Activated CD8-positive, alpha-beta memory T cell treated with anti-CD3 and anti-CD28 coated beads, Interleukin-2, amount 50 U/mL, for 24 hours (primary cell): ENCODE data around the gene SLC5A1.
"Not testable (repeated sequence)": the region's sequence is repeated elsewhere in the genome, so short reads cannot be mapped to it uniquely, and the experiment has no call there.

ENCODE experiments used
- DNase-seq: peaks from one replicate; pipeline ENCODE4 v3.0.0-alpha.2; 2020; ENCODE audit errors: extremely low read depth

SLC5A1 gene

DNA sequence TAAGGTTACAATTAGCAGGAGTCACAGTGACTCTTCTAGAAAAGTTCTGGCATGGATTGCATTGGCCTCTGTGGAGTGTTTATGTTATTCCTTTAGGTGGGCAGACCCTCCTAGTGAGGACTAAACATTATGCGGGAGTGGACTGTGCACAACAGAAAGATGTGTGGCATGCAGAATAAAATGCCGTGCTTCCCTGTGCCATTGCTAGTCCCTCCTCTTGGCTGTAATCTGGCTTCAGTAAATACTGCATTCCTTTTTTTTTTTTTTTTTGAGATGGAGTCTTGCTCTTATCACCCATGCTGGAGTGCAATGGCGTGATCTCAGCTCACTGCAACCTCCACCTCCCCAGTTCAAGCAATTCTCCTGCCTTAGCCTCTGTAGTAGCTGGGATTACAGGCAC lies 45.0 kb downstream of the SLC5A1 start:
- DNase-seq, result no peak

DNA sequence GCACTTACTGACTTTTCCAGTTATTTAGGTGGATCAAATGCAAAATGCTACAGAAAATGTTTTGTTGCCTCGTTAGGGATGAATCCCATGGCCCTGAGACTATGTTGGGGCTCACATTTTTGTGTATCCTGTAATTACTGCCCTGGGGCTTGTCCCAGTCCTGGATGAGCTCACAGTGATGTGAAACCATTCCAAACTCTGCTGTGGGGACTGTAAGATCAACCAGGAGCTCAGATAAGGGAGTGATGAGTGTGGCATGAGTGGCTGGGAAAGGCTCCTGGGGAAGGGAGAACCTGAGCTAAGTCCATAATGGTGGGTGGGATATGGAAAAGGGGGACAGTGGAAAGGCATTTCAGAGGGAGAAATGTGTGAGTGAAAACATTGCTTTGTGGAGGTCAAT lies 54.0 kb downstream of the SLC5A1 start:
- no peak for DNase-seq

DNA sequence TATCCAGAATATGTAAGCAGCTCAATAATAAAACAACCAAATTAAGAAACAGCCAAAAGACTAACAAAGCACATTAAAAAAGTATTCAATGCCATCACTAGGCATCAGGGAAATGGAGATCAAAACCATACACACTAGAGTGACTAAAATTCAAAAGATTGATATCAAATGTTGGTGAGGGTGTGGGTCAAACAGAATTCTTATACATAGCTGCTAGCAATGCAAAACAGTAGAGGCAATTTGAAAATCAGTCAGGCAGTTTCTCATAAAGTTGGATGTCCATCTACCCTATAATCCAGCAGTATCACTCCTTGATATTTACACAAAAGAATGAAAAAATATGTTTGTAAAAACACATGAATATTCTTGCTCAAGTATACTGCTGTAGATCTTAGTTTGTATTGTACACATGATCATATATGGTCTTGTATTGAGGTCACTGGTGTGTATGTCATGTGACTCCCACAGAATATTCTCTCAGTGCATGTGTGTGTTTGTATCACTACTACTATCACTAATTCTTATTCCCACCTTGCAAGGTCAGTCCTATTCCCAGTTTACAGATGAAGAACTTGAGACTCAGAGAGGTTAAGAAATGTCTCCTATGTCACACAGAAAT lies 54.9 kb downstream of the SLC5A1 start:
- no peak for DNase-seq

DNA sequence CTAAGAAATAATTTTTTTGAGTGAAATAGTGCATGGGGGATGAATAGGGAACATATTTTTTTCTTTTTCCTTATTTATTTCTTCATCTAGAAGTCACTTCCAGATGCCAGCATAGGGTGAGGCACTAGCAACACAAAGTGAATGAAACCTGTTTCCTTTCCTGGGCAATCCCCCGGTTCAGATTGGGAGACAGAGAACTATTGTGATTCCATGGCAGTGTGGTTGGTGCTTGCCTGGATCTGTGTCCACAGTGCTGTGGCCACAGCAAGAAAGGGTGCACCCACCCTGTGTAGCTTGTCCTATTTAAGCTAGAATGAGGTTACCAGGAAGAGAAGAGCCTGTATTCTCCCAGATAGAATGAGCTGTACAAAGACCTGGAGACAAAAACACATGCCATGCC lies 57.6 kb downstream of the SLC5A1 start:
- no peak for DNase-seq

DNA sequence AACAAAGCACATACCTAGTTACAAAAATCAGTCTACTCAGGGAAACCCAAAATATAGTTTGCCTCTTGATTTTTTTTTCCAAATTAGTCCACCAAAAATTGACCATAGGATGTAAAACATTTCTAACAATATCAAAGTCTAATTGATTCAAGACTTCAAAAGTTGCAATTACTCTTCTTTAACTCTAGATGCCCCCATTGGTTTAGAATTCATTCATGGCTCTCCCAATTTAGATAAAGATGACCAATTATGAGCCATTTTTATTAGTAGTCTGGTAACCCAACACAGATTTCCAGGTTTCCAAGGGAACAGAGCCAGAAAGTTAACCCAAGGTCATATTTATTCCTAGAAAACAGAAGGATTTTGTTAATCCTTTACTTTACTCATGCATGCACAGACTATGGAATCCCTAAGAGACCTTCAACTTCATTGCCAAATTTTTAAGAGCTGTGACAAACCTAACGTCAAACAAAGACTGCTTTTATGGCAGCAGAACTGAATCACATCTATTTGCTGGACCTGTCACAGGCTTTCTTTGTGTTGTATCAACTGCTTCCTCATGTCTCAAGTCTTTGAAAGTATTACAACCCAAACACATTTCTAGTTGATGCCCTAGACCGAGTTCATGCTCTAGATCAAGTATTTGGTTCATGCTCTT lies 60.7 kb downstream of the SLC5A1 start:
- no peak for DNase-seq

DNA sequence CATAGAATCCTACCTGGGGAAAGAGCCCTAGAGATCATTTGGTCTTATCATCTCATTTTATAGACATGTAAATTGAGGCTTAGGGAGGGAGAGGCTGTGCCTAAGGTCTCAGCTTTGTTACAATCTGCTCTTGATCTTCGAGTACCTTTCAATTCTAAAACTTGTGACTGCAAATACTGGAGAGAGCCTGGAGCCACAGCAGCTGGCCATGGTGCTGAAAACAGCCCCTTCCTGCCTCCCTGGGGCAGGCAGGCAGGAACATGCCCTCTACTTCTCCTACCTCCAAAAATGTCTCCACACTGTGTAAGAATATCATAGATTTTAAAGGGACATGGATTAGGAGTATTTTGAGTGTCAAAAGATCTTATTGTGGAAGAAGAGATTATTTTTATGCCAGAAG lies 63.9 kb downstream of the SLC5A1 start:
- no peak for DNase-seq

DNA sequence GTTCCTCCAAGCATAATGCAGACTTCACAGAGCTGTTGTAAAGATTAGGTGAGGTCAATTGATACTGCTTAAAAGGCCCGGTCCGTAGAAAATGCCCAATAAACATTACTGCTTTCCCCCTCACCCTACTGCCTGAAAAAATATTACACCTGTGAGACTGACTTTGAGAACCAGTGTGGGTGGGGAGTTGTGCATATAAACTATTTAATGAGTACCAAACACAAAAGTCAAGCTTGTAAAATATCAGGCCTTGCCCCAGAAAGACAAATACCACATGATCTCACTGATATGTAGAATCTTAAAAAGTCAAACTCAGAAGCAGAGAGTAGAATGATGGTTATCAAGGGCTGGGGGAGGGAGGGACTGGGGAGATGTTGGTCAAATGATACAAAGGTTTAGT lies 69.3 kb downstream of the SLC5A1 start:
- no peak for DNase-seq

DNA sequence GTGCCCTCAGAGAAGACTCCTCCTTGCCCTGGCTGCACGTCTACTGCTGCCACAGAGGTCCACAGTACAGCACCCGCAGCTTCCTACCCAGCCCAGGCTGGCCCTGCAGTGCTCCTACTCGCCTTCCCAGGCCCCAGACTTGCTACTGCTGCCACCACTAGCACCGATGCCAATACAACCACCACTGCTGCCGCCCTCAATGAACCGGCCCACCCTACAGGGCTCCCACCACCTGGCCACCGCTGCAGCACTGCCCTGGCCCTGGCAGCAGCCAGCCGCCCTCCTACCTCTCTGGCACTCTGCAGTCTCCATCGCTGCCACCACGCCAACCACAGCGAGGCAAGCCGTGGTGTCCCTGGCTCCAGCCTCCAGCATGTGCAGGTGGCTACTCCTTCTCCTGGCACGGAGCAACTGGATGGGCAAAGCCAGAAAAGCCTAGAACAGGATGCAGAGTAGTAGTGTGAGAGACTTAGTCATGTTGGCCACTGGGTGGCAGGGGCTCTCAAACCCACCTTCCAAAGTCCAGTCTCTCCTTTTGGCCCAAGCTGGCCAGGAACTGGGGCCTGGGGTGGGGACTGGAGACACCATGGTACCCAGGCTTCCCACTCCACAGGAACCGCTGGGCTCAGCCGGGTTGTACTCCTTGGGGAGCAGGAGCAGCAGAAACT lies 76.6 kb downstream of the SLC5A1 start:
- no peak for DNase-seq

DNA sequence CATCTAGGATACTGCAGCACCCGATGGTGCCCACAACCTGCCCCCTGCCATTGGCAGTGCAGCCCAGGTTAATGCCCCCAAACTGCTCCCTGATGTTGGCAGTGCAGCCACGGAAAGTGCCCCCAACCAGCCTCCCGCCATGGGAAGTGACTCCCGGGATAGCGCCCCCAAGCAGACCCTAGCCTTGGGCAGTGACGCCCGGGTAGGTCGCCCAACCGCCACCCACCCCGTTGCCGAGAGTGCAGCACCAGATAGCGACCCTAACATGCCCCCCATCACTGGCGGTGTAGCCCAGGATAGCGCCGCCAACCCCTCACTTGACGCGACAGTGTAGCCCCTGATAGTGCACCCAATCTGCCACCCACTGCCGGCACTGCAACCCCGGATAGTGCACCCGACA lies 77.5 kb downstream of the SLC5A1 start:
- no peak for DNase-seq

DNA sequence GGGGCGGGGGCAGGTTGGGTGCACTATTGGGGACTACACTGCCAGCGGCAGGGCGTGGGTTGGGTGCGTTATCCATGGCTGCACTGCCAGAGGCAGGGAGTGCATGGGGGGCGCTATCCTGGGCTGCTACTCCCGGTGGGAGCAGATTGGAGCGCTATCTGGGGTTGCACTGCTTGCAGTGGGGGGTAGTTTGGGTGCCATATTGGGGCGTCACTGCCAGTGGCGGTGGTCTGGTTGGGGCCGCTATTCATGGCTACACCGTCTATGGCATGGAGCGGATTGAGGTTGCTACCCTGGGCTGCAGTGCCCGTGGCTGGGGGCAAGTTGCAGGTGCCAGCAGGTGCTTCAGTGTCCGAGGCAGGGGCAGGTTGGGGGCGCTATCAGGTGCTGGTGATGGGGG lies 79.8 kb downstream of the SLC5A1 start:
- no peak for DNase-seq

DNA sequence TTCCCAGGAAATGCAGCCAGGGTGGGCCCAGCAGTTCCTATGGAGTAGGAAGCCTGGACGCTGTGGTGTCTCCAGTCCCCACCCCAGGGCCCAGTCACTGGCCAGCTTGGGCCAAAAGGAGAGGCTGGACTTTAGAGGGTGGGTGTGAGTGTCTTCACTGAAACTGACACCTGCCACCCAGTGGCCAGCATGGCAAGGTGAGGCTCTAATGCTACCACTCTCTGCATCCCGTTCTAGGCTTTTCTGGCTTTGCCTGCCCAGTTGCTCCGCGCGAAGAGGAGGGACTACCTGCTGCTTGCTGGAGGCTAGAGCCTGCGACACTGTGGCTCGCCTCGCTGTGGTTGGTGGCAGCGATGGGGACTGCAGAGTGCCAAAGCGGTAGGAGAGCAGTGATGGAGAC lies 80.6 kb downstream of the SLC5A1 start:
- no peak for DNase-seq

DNA sequence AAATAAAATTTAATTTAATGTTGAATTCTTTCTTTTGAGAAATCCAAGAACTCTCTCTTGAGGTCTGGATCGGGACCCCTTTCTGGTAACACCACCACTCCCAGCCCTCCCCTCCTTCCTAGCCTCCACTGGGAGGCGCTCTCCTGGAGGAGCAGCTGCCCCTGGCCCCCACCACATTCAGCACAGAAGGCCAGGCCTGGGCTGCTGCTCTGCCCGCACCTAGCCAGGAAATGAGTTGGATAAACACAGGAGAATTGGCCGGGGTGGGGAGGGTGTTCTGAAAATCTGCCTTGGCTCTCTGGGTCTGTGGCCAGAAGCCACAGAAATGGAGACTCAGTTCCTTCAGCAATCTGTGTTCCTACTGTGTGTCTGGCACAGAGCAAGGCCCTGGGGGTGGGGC lies 84.8 kb downstream of the SLC5A1 start:
- DNase-seq, result no peak

DNA sequence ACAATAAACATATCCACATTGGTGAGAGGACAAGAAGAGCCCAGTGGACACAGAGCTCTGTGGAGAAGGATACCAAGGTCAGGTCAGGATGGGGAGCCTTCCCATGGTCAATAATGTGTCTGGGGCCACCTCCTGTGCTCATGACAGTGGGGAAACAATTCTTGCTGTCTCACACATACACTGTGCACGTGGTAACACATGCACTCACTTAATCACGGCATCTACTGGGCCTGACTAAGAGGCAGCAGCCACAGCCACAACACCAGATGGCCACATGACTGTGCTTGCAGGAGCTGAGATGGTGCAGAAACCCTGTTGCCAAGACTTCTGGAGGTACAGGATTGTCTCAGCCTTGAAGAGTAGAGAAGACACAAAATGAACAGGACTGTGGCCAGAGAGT lies 87.4 kb downstream of the SLC5A1 start:
- no peak for DNase-seq

DNA sequence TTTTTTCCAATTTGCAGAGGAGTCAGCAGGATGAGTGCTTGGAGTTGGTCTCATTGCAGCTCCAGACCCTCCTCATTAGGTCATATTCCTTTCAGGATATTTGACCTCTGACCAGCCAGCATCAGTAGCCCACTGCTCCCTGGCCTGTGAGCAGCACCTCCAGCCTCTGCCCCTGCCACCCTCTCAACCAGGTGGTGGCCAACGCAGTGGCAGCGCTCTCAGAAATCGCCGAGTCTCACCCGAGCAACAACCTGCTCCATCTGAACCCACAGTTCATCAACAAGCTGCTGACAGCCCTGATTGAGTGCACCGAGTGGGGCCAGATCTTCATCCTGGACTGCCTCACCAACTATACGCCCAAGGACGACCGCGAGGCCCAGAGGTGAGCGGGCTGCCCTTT lies 89.1 kb downstream of the SLC5A1 start:
- DNase-seq, result no peak

DNA sequence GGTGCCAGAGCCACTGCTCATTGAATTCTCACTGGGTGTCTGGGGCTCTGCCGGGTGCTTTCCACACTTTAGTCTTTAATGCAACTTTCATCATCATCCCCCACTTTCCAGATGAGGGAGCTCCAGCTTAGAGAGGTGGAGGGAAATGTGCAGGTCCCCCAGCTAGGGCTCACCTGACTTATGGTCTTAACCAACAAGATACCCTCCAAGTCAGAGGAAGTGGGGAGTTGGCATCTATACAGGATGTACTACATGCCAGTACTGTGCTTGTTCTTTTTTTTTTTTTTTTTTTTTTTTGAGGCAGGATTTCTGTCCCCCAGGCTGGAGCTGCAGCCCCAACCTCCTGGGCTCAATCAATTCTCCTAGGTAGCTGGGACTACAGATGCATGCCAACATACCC lies 89.7 kb downstream of the SLC5A1 start:
- DNase-seq, result no peak

DNA sequence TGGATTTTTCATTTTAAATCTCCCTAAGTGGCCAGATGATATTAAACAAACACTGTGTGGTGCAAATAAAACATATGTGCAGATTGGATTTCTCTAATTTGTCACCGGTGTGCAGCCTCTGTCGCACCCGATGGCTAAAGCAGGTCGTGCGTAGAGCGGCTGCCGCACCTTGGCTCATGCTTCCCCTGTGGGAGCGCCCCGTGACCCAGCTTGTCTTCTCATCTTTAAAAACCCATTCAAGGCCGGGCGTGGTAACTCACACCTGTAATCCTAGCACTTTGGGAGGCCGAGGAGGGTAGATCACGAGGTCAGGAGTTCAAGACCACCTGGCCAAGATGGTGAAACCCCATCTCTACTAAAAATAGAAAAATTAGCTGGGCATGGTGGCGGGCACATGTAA lies 91.7 kb downstream of the SLC5A1 start:
- not testable (repeated sequence) for DNase-seq

DNA sequence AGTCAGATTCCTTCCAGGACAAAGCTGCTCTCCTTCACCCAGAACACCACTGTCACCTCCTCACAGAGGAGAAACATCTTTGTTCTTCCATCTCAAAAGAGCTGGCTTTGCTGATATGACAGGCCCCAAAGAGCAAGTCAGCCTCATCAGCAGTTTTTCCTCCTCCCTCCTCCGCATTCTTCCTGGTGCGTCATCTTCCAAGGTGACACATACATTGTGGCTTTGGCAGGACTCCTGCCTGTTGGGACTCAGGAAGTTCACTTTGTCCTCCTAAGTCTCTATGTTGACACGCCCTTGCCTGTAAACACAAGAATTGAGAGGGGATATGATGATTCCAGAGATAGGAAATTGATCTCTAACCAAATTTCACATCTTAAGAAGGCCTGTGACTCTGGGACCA lies 92.9 kb downstream of the SLC5A1 start:
- DNase-seq, result not testable (repeated sequence)

DNA sequence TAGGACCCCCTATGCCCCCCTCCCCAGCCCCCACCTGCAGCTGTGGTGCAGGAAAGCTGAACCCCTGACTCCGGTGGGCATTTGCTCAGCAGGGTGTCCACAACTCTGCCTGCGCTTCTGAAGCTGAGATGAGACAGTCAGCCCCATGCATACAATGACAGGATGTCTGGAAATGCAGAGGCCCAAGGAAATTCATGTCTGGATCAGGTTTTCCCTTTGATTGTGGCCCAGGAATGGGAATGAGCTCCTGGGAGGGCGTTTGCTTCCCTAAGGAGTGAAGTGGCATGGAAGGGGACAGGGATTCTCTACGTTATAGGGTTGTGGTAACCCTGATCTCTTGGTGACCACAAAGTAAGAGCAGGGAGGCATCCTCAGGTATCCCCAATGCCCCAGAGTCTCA lies 93.8 kb downstream of the SLC5A1 start:
- DNase-seq, result not testable (repeated sequence)

DNA sequence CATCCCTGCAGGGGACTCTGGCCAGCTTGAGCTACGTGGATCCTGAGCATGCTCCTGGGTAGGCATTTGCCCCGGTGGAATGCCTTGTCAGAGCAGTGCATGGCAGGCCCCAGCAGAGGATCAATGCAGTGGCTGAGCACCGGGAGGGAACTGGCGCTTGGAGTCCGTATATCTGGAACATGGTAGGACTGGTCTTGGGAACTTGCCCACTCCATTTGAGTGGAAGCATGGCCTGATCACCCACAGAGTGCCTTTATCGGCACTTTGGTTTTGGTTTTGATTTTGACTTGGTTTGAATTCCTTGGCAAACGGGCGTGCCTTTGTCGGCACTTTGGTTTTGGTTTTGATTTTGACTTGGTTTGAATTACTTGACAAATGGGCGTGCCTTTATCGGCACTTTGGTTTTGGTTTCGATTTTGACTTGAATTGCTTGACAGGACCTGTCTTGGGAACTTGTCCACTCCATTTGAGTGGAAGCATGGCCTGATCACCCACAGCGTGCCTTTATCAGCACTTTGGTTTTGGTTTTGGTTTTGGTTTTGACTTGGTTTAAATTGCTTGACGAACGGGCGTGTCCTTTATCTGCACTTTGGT lies 94.8 kb downstream of the SLC5A1 start:
- DNase-seq, result peak; percentile 38

DNA sequence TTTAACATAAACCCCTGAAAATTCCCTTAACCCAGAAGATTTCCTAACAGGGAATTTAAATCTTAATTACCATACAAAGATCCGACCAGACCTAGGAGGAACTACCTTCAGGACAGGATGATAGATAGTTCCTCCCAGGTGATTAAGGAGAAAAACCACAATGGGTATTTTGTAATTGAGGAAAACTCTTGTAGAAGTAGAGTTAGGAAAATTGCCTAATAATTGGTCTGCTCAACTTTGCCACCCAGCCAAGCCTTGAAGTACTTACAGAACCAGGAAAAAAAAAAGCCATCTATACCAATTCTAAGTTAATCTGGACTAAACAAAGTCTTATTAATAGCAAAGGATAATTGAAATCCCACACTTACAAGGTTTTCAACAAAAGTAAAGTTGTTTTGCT lies 95.5 kb downstream of the SLC5A1 start:
- DNase-seq, result not testable (repeated sequence)

DNA sequence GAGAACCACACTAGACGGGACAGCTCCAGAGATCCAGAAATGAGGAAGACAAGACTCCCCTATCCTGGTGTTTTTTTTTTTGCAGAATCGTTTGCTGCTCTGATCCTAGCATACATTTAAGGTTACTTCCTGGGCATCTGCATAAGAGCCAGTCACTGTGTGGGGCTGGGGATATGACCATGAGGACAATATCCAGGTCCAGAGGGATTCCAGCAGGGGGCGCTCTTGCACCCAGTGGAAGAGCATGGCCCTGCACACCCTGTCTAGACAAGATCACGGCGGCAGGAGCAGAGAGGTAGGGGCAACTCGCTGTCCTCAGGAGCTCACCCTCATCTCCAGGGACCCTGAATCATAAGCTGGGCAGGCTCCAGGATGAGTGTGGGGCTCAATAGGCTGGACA lies 97.6 kb downstream of the SLC5A1 start:
- not testable (repeated sequence) for DNase-seq

DNA sequence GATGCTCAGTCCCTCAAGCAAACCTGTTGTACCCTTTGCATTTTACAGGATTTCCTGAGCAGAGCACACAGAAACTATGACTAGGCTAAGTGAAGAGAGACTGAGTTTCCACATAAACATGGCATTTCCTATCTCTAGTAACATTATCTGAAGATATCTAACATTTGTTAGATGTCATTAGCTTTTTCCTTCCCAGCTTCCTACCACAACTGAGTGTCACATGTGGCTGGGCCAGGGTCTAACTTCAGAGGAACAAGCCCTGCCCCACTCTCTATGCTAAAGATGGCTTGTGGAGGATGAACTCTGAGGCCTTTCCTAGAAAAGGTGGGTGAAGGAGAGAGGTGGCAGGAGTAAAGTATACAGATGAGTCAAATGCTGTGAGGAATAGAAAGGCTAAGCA lies 99.5 kb downstream of the SLC5A1 start:
- DNase-seq, result peak; percentile 3
